Effector memory CD8-positive, alpha-beta T cell (primary cell): ENCODE measurements around the gene MRPL21.
"Not testable (repeated sequence)": the region's sequence is repeated elsewhere in the genome, so short reads cannot be mapped to it uniquely, and the experiment has no call there.

Experiments
- ATAC-seq: fragments of 150-1000 bp; cut with Tn5 transposase; replicated peaks from 2 replicates; pipeline ENCODE4 v1.10.0; 2021; ENCODE audit warnings: mild to moderate bottlenecking, moderate library complexity
- DNase-seq, 3 experiments: peaks; one replicate each; pipeline ENCODE4 v3.0.0; 2021
- H3K27ac Mint-ChIP-seq, 2 donors: one replicate each; pipeline ENCODE4 v1.8.0; 2022; ENCODE audit warnings: mild to moderate bottlenecking in 2 of 2, mixed read lengths in 2 of 2, moderate library complexity in 2 of 2
- H3K27me3 Mint-ChIP-seq, 2 donors: one replicate each; pipeline ENCODE4 v1.8.0; 2022; ENCODE audit warnings: mixed read lengths in 2 of 2
- H3K36me3 Mint-ChIP-seq: one replicate; pipeline ENCODE4 v1.8.0; 2022; ENCODE audit warnings: mild to moderate bottlenecking, moderate library complexity, mixed read lengths; ENCODE audit not compliant: insufficient read depth
- H3K4me1 Mint-ChIP-seq, 2 donors: one replicate each; pipeline ENCODE4 v1.8.0; 2022; ENCODE audit warnings: low read depth in 2 of 2, mixed read lengths in 2 of 2
- H3K4me3 Mint-ChIP-seq, 2 donors: one replicate each; pipeline ENCODE4 v1.8.0; 2022; ENCODE audit warnings: mild to moderate bottlenecking in 2 of 2, mixed read lengths in 2 of 2, moderate library complexity in 2 of 2
- H3K9me3 Mint-ChIP-seq, 2 donors: one replicate each; pipeline ENCODE4 v1.8.0; 2022; ENCODE audit warnings: mixed read lengths in 2 of 2

MRPL21 gene

GRCh38 chr11:68862421-68862820, 41.2 kb downstream of the MRPL21 start:
- no peaks in the 10 kb centered on the region for H3K4me1 Mint-ChIP-seq
- no peak overlapping the region for H3K27ac Mint-ChIP-seq
- H3K36me3 Mint-ChIP-seq = no peaks in the 10 kb centered on the region
- DNase-seq (no peak), ATAC-seq (no peak)
- peaks cover 4 to 5% of the 10 kb centered on the region in 2 donors for H3K27me3 Mint-ChIP-seq
- no peaks in the 10 kb centered on the region for H3K9me3 Mint-ChIP-seq
- H3K4me3 Mint-ChIP-seq = no peak overlapping the region

- ATAC-seq (no peak), DNase-seq (no peak)
- peaks cover 14 to 23% of the 10 kb centered on the region in 2 donors for H3K27me3 Mint-ChIP-seq
- H3K36me3 Mint-ChIP-seq = peaks cover 2% of the 10 kb centered on the region
- no peak overlapping the region for H3K27ac Mint-ChIP-seq
- H3K9me3 Mint-ChIP-seq = no peaks in the 10 kb centered on the region
- no peak overlapping the region for H3K4me3 Mint-ChIP-seq
- H3K4me1 Mint-ChIP-seq = peaks cover 0 to 4% of the 10 kb centered on the region in 2 donors
Observed at GRCh38 chr11:68859123-68859522, 44.5 kb downstream of the MRPL21 start.

- H3K9me3 Mint-ChIP-seq = no peaks in the 10 kb centered on the region
- peaks cover 3 to 6% of the 10 kb centered on the region in 2 donors for H3K4me1 Mint-ChIP-seq
- H3K27ac Mint-ChIP-seq = no peak overlapping the region
- H3K27me3 Mint-ChIP-seq = peaks cover 31 to 43% of the 10 kb centered on the region in 2 donors
- no peak overlapping the region for H3K4me3 Mint-ChIP-seq
- H3K36me3 Mint-ChIP-seq = peaks cover 2% of the 10 kb centered on the region
- ATAC-seq (no peak), DNase-seq (no peak)
Observed at GRCh38 chr11:68857037-68857586, 46.5 kb downstream of the MRPL21 start.

- not testable (repeated sequence) for H3K4me1 Mint-ChIP-seq, H3K9me3 Mint-ChIP-seq, H3K27ac Mint-ChIP-seq, ATAC-seq, H3K36me3 Mint-ChIP-seq, DNase-seq, H3K4me3 Mint-ChIP-seq
- peaks cover 31 to 44% of the 10 kb centered on the region in 2 donors for H3K27me3 Mint-ChIP-seq
Observed at GRCh38 chr11:68856425-68857030, 47.1 kb downstream of the MRPL21 start.

- peaks cover 2% of the 10 kb centered on the region for H3K36me3 Mint-ChIP-seq
- peaks cover 3 to 6% of the 10 kb centered on the region in 2 donors for H3K4me1 Mint-ChIP-seq
- H3K9me3 Mint-ChIP-seq = no peaks in the 10 kb centered on the region
- peak overlapping the region; percentile 62 to 71 for H3K4me3 Mint-ChIP-seq
- H3K27ac Mint-ChIP-seq = no peak overlapping the region
- no peak for DNase-seq
- ATAC-seq = peak; percentile 54
- H3K27me3 Mint-ChIP-seq = peaks cover 31 to 44% of the 10 kb centered on the region in 2 donors
Observed at GRCh38 chr11:68855205-68855981, 48.2 kb downstream of the MRPL21 start.

GRCh38 chr11:68854273-68854958, 49.2 kb downstream of the MRPL21 start:
- H3K27me3 Mint-ChIP-seq = peaks cover 31 to 44% of the 10 kb centered on the region in 2 donors
- H3K27ac Mint-ChIP-seq = no peak overlapping the region
- no peaks in the 10 kb centered on the region for H3K9me3 Mint-ChIP-seq
- H3K4me3 Mint-ChIP-seq = peak overlapping the region; percentile 46 to 71
- no peak for ATAC-seq
- DNase-seq = no peak
- peaks cover 3 to 6% of the 10 kb centered on the region in 2 donors for H3K4me1 Mint-ChIP-seq
- H3K36me3 Mint-ChIP-seq = peaks cover 2% of the 10 kb centered on the region

GRCh38 chr11:68852628-68853027, 51.0 kb downstream of the MRPL21 start:
- ATAC-seq (no peak), DNase-seq (no peak)
- H3K27ac Mint-ChIP-seq = no peak overlapping the region
- H3K4me3 Mint-ChIP-seq = no peak overlapping the region
- peaks cover 29 to 47% of the 10 kb centered on the region in 2 donors for H3K27me3 Mint-ChIP-seq
- H3K4me1 Mint-ChIP-seq = peaks cover 3 to 6% of the 10 kb centered on the region in 2 donors
- H3K9me3 Mint-ChIP-seq = no peaks in the 10 kb centered on the region
- peaks cover 2% of the 10 kb centered on the region for H3K36me3 Mint-ChIP-seq

GRCh38 chr11:68848429-68848828, 55.2 kb downstream of the MRPL21 start:
- Mint-ChIP-seq H3K4me3 (no peak overlapping the region), H3K4me1 (peaks cover 4 to 11% of the 10 kb centered on the region in 2 donors), H3K9me3 (no peaks in the 10 kb centered on the region), H3K36me3 (peaks cover 13% of the 10 kb centered on the region), H3K27me3 (peaks cover 10 to 22% of the 10 kb centered on the region in 2 donors), H3K27ac (no peak overlapping the region)
- DNase-seq (no peak), ATAC-seq (no peak)

- no peak for ATAC-seq
- Mint-ChIP-seq H3K27ac (no peak overlapping the region), H3K4me1 (peaks cover 9 to 13% of the 10 kb centered on the region in 2 donors), H3K27me3 (peaks cover 2 to 12% of the 10 kb centered on the region in 2 donors), H3K36me3 (peaks cover 21% of the 10 kb centered on the region), H3K4me3 (no peak overlapping the region), H3K9me3 (no peaks in the 10 kb centered on the region)
- DNase-seq = no peak
Observed at GRCh38 chr11:68847395-68847794, 56.2 kb downstream of the MRPL21 start.

GRCh38 chr11:68845351-68846002, 58.2 kb downstream of the MRPL21 start:
- peak overlapping the region in 1 of 2 donors; percentile 12 for H3K27ac Mint-ChIP-seq
- no peak overlapping the region for H3K4me3 Mint-ChIP-seq
- no peaks in the 10 kb centered on the region for H3K9me3 Mint-ChIP-seq
- H3K36me3 Mint-ChIP-seq = peaks cover 22% of the 10 kb centered on the region
- peaks cover 0 to 8% of the 10 kb centered on the region in 2 donors for H3K27me3 Mint-ChIP-seq
- DNase-seq (no peak), ATAC-seq (no peak)
- H3K4me1 Mint-ChIP-seq = peaks cover 13 to 14% of the 10 kb centered on the region in 2 donors

- H3K36me3 Mint-ChIP-seq = peaks cover 22% of the 10 kb centered on the region
- no peaks in the 10 kb centered on the region for H3K9me3 Mint-ChIP-seq
- H3K27me3 Mint-ChIP-seq = peaks cover 0 to 8% of the 10 kb centered on the region in 2 donors
- DNase-seq (no peak), ATAC-seq (no peak)
- H3K4me3 Mint-ChIP-seq = peak overlapping the region; percentile 89 to 94
- H3K27ac Mint-ChIP-seq = peak overlapping the region in 1 of 2 donors; percentile 62
- peaks cover 17 to 21% of the 10 kb centered on the region in 2 donors for H3K4me1 Mint-ChIP-seq
Observed at GRCh38 chr11:68844801-68845200, 58.8 kb downstream of the MRPL21 start.

- H3K4me1 Mint-ChIP-seq = peaks cover 20 to 25% of the 10 kb centered on the region in 2 donors
- H3K9me3 Mint-ChIP-seq = no peaks in the 10 kb centered on the region
- peaks cover 26% of the 10 kb centered on the region for H3K36me3 Mint-ChIP-seq
- DNase-seq (no peak), ATAC-seq (no peak)
- peaks cover 0 to 8% of the 10 kb centered on the region in 2 donors for H3K27me3 Mint-ChIP-seq
- peak overlapping the region; percentile 62 to 82 for H3K27ac Mint-ChIP-seq
- peak overlapping the region; percentile 89 to 94 for H3K4me3 Mint-ChIP-seq
Observed at GRCh38 chr11:68844376-68844775, 59.3 kb downstream of the MRPL21 start.
